PC-3 (cell line): ENCODE measurements around the gene HDAC1. TPM values are rescaled to one million over a fixed set of nuclear protein-coding genes. Genes with fewer than 3 reads are reported as not detected.

Source experiments
- ATAC-seq: fragments of 200-7000 bp; cut with Tn5 transposase; 2 replicates; pipeline ENCODE4 v1.9.1; 2020; ENCODE audit warnings: mild to moderate bottlenecking, moderate library complexity
- BruUV-seq: library from RNA; stranded (reverse); fragments of 400-500 nt; replicated peaks from 2 replicates; lab custom pipeline; 2021; lab: Mats Ljungman, UMichigan
- CTCF ChIA-PET: fragments of 300-600 bp; sonication (Branson Sonifier 250); formaldehyde crosslinking; loops from one replicate; lab custom pipeline; 2022; ENCODE audit warnings: antibody characterized with exemption; lab: Charles Lee
- POLR2A ChIA-PET: fragments of 300-600 bp; sonication (Branson Sonifier 250); formaldehyde crosslinking; loops from one replicate; lab custom pipeline; 2022; ENCODE audit warnings: antibody characterized with exemption; ENCODE audit not compliant: unreplicated experiment; lab: Charles Lee
- DNase-seq: peaks from one replicate; pipeline ENCODE4 v3.0.0-alpha.2; 2015
- H2AFZ ChIP-seq: fragments of 300-600 bp; sonication (generic); 2 replicates; pipeline ENCODE4 v1.6.0; 2016; ENCODE audit warnings: antibody characterized with exemption, low read length
- H3F3A ChIP-seq: fragments of 300-600 bp; sonication (generic); one replicate; pipeline ENCODE4 v1.6.0; 2017; ENCODE audit warnings: antibody characterized with exemption, low read length, control low read depth, mild to moderate bottlenecking; ENCODE audit not compliant: unreplicated experiment
- H3K27ac ChIP-seq: fragments of 300-600 bp; sonication (generic); 2 replicates; pipeline ENCODE4 v1.5.1; 2016; ENCODE audit warnings: mild to moderate bottlenecking, low read length
- H3K27me3 ChIP-seq: fragments of 300-600 bp; sonication (generic); 2 replicates; pipeline ENCODE4 v1.6.1; 2016; ENCODE audit warnings: low read length, mixed read lengths
- H3K36me3 ChIP-seq: fragments of 300-600 bp; sonication (generic); 2 replicates; pipeline ENCODE4 v1.6.1; 2016; ENCODE audit warnings: low read depth, mixed run types, low read length, mixed read lengths
- H3K4me1 ChIP-seq: fragments of 300-600 bp; sonication (generic); 2 replicates; pipeline ENCODE4 v1.5.1; 2016; ENCODE audit warnings: low read length; ENCODE audit not compliant: insufficient read depth
- H3K4me2 ChIP-seq: fragments of 300-600 bp; sonication (generic); 2 replicates; pipeline ENCODE4 v1.6.0; 2016; ENCODE audit warnings: low read length
- H3K4me3 ChIP-seq: fragments of 300-600 bp; sonication (generic); 2 replicates; pipeline ENCODE4 v1.5.1; 2016; ENCODE audit warnings: mild to moderate bottlenecking, low read length, mixed read lengths
- H3K79me2 ChIP-seq: fragments of 300-600 bp; sonication (generic); 2 replicates; pipeline ENCODE4 v1.6.1; 2017; ENCODE audit warnings: low read length, mixed read lengths
- H3K9ac ChIP-seq: fragments of 300-600 bp; sonication (generic); 2 replicates; pipeline ENCODE4 v1.6.0; 2016; ENCODE audit warnings: mild to moderate bottlenecking, low read length
- H3K9me2 ChIP-seq: fragments of 300-600 bp; sonication (generic); replicated peaks from 2 replicates; pipeline ENCODE4 v1.6.1; 2016; ENCODE audit warnings: mixed run types, low read length, mixed read lengths
- H3K9me3 ChIP-seq: fragments of 300-600 bp; sonication (generic); 2 replicates; pipeline ENCODE4 v1.6.1; 2016; ENCODE audit warnings: low read length, mixed read lengths
- H4K20me1 ChIP-seq: fragments of 300-600 bp; sonication (generic); 2 replicates; pipeline ENCODE4 v1.6.1; 2016; ENCODE audit warnings: low read length, mixed read lengths
- EZH2 ChIP-seq: fragments of 300-600 bp; sonication (generic); IDR thresholded peaks from one replicate; pipeline ENCODE4 v1.6.1; 2017; ENCODE audit warnings: antibody characterized with exemption, mild to moderate bottlenecking, low read length; ENCODE audit not compliant: unreplicated experiment
- EZH2phosphoT487 ChIP-seq: fragments of 300-600 bp; sonication (generic); IDR thresholded peaks from 2 replicates; pipeline ENCODE4 v1.6.1; 2018; ENCODE audit warnings: mild to moderate bottlenecking, antibody characterized with exemption, low read length, borderline replicate concordance
- intact Hi-C: fragments of 100-400 bp; cut with micrococcal nuclease; formaldehyde crosslinking; loops from 2 replicates; pipeline ENCODE4 v1.9.0; 2023
- total RNA-seq: library from RNA; depleted of rRNA; stranded (reverse); fragments of >200 nt; gene quantifications from 2 replicates; pipeline ENCODE4 v1.2.3, GENCODE V29; 2014
- TF ChIP-seq, protein P1 (sequence below): fragments of 300-600 bp; sonication (generic); conservative IDR thresholded peaks from 2 replicates; pipeline ENCODE4 v1.5.1; 2017; ENCODE audit warnings: antibody characterized with exemption, low read depth, mild to moderate bottlenecking, low read length

Gene HDAC1
- total RNA-seq, 1 experiment from 2014 or later = 184 TPM

DNA sequence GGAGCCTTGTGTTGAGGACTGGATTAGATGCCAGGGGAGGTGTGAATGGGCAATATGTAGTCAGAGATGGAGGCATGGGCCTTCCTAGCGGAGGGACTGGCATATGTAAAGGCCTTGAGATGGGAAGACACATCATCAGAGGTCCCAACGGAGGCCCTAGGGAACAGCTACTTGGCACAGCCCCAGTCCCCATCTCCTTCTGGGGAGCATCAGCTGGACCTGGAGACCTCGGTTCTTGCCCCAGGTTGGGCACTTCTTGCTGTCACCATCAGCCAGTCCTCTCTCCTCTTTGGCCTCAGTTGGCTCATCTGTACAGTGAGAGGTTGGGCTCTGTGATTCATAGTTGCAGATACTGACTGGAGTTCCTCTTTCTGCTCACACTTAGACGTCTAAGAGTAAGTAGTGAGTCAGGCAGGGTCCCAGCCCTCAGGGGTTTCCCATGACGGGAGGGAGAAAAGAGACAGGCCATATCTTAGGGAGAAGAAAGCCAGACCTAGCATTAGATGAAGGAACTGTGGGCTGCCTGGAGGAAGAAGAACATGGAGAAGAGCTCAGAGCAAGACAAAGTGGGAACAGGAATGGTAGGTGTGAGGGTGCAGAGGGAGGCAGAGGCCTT is 47.6 kb downstream of the HDAC1 start:
- Histone ChIP-seq H4K20me1 (peaks cover 7% of the 10 kb centered on the region), H3K4me2 (no peak overlapping the region), H3K9me2 (no peaks in the 10 kb centered on the region), H3K9me3 (no peaks in the 10 kb centered on the region), H3K9ac (no peak overlapping the region), H3K79me2 (peaks cover 10% of the 10 kb centered on the region), H3K27me3 (no peaks in the 10 kb centered on the region), H3K4me1 (peaks cover 40% of the 10 kb centered on the region), H3K36me3 (no peaks in the 10 kb centered on the region; the same call in 1 of the 2 replicates), H3F3A (no peaks in the 10 kb centered on the region), H3K4me3 (no peak overlapping the region), H2AFZ (no peak overlapping the region), H3K27ac (no peak overlapping the region)
- peak; percentile 65 for DNase-seq
- intact Hi-C loops = no loop called here
- POLR2A ChIA-PET = no interaction called here
- CTCF ChIA-PET = no interaction called here
- no peak for TF ChIP-seq EZH2phosphoT487
- TF ChIP-seq, protein P1, sequence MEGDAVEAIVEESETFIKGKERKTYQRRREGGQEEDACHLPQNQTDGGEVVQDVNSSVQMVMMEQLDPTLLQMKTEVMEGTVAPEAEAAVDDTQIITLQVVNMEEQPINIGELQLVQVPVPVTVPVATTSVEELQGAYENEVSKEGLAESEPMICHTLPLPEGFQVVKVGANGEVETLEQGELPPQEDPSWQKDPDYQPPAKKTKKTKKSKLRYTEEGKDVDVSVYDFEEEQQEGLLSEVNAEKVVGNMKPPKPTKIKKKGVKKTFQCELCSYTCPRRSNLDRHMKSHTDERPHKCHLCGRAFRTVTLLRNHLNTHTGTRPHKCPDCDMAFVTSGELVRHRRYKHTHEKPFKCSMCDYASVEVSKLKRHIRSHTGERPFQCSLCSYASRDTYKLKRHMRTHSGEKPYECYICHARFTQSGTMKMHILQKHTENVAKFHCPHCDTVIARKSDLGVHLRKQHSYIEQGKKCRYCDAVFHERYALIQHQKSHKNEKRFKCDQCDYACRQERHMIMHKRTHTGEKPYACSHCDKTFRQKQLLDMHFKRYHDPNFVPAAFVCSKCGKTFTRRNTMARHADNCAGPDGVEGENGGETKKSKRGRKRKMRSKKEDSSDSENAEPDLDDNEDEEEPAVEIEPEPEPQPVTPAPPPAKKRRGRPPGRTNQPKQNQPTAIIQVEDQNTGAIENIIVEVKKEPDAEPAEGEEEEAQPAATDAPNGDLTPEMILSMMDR = no peak
- no peak for TF ChIP-seq EZH2
- ATAC-seq = no peak
- BruUV-seq = no TSS peak

DNA sequence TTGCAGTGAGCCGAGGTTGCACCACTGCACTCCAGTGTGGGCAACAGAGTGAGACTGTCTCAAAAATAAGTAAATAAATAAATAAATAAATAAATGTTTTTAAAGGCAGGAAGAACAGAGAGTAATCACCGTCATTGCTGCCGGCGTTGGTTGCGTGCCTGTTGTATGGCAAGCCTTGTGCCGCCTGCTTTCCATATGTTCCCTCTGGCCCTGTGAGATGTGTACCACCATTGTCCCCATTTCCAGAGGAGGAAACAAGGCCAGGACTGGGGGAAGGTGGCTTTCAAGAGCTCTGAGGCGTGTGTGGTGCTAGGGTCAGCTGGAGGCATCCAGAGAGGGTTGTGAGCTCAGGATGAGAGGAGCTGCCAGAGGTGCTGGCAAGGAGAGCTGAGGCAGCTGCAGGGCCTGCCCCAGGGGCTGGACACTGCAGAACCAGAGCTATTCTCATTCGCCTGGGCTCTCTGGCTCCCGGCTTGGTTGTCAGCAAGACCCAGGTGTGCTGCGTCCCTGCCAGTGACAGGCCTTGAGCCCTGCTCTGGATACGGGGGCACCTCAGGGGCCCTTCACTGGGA is 49.4 kb downstream of the HDAC1 start:
- no peaks in the 10 kb centered on the region for H3K27me3 ChIP-seq
- no peak overlapping the region for H3K4me3 ChIP-seq
- no peaks in the 10 kb centered on the region for H3K9me3 ChIP-seq
- H2AFZ ChIP-seq = no peak overlapping the region
- no peaks in the 10 kb centered on the region for H3K9me2 ChIP-seq
- intact Hi-C loops = no loop called here
- H3F3A ChIP-seq = no peaks in the 10 kb centered on the region
- no peaks in the 10 kb centered on the region for H3K36me3 ChIP-seq
- ChIA-PET CTCF (no interaction called here), POLR2A (no interaction called here)
- BruUV-seq = no TSS peak
- H3K4me2 ChIP-seq = no peak overlapping the region
- no peak overlapping the region for H3K27ac ChIP-seq
- TF ChIP-seq EZH2 (no peak), EZH2phosphoT487 (no peak)
- TF ChIP-seq, protein P1 = no peak
- no peaks in the 10 kb centered on the region for H4K20me1 ChIP-seq
- H3K4me1 ChIP-seq = peaks cover 36% of the 10 kb centered on the region
- H3K79me2 ChIP-seq = no peaks in the 10 kb centered on the region
- DNase-seq (no peak), ATAC-seq (no peak)
- H3K9ac ChIP-seq = no peak overlapping the region

DNA sequence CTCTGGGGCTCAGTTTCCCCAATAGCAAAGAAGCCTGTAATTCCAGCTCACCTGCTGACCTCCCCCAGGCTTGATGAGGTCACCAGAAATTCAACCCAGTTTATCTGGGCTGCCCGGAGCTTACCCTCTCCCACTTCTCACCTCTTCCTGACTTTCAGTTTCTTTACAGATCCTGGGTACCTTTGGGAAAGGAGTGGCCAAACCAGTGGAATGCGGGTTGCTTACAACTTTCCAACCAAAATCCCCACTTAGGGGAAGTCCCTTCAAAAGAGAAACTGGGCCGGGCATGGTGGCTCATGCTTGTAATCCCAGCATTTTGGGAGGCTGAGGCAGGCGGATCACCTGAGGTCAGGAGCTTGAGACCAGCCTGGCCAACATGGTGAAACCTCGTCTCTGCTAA is 50.1 kb downstream of the HDAC1 start:
- no peak for ATAC-seq
- POLR2A ChIA-PET = no interaction called here
- BruUV-seq = no TSS peak

More for the DNA sequence above, 50.1 kb downstream of the HDAC1 start:
- Histone ChIP-seq H3K9me3 (no peaks in the 10 kb centered on the region), H3K79me2 (no peaks in the 10 kb centered on the region), H3K9ac (no peak overlapping the region), H3K27me3 (no peaks in the 10 kb centered on the region), H3K27ac (no peak overlapping the region), H3F3A (no peaks in the 10 kb centered on the region), H3K9me2 (no peaks in the 10 kb centered on the region), H2AFZ (no peak overlapping the region), H3K4me1 (peaks cover 29% of the 10 kb centered on the region), H3K36me3 (no peaks in the 10 kb centered on the region), H3K4me3 (no peak overlapping the region), H4K20me1 (no peaks in the 10 kb centered on the region), H3K4me2 (no peak overlapping the region)
- CTCF ChIA-PET = no interaction called here
- TF ChIP-seq EZH2 (no peak), EZH2phosphoT487 (no peak)
- TF ChIP-seq, protein P1 = no peak
- DNase-seq = peak; percentile 16
- intact Hi-C loops = no loop called here
